K562 (cell line): ENCODE measurements around the gene OR7A5. TPM values are rescaled to one million over a fixed set of nuclear protein-coding genes. Genes with fewer than 3 reads are reported as not detected.

Source experiments
- ATAC-seq: fragments of 200-7000 bp; cut with Tn5 transposase; 3 replicates; pipeline ENCODE4 v1.9.1; 2020; ENCODE audit warnings: moderate library complexity
- BruUV-seq: library from RNA; stranded (reverse); fragments of 400-500 nt; replicated peaks from 2 replicates; lab custom pipeline; 2021; lab: Mats Ljungman, UMichigan
- CTCF ChIA-PET: fragments of 300-600 bp; formaldehyde crosslinking; extraction: SDS; loops from one replicate; lab custom pipeline; 2021; ENCODE audit warnings: low intra/inter-chr PET ratio; lab: Yijun Ruan, JAX
- POLR2A ChIA-PET: fragments of 300-600, 350-650 bp; sonication (Branson Sonifier 250); formaldehyde crosslinking; extraction: SDS; loops from one replicate; lab custom pipeline; 2021; ENCODE audit warnings: antibody characterized with exemption, inconsistent platforms; lab: Yijun Ruan, JAX
- DNase-seq, 4 experiments: peaks; one replicate each; pipeline versions ENCODE4 v3.0.0 to v3.0.0-alpha.2; 2011 to 2018; ENCODE audit warnings: low spot score in 3 of 4, mixed read lengths in 3 of 4; ENCODE audit errors: extremely low read depth in 1 of 4
- FAIRE-seq: peaks from 2 replicates; lab custom pipeline; 2011; peaks lifted over from hg19 to GRCh38; lab: Jason Lieb, UNC
- H2AFZ ChIP-seq: 2 replicates; pipeline ENCODE4 v1.6.0; 2011; ENCODE audit warnings: low read depth, low read length, control low read depth, inconsistent platforms
- H3K27ac ChIP-seq: fragments of 200-600 bp; 3 replicates; pipeline ENCODE4 v1.8.0; 2011; ENCODE audit warnings: low read depth, mild to moderate bottlenecking, control low read depth, inconsistent platforms, low read length, moderate library complexity, mixed read lengths; ENCODE audit errors: extremely low read depth
- H3K27me3 ChIP-seq, 2 experiments: fragments of 300-600 bp in 1 of 2; 2 replicates in 1 of 2; 3 replicates in 1 of 2; pipeline versions ENCODE4 v1.6.0 to v1.8.0; 2011; ENCODE audit warnings: inconsistent platforms in 2 of 2, low read length in 2 of 2, mild to moderate bottlenecking in 1 of 2, mixed read lengths in 1 of 2, moderate library complexity in 1 of 2; ENCODE audit not compliant: control insufficient read depth in 2 of 2, insufficient read depth in 2 of 2
- H3K36me3 ChIP-seq: fragments of 300-600 bp; 3 replicates; pipeline ENCODE4 v1.8.0; 2011; ENCODE audit warnings: mild to moderate bottlenecking, low read length, inconsistent platforms; ENCODE audit not compliant: control insufficient read depth, insufficient read depth
- H3K4me1 ChIP-seq, 2 experiments: fragments of 200-600 bp in 1 of 2; replicated peaks in 1 of 2; 2 replicates in 1 of 2; 3 replicates in 1 of 2; pipeline versions ENCODE4 v1.5.1 to v1.8.0; 2011; ENCODE audit warnings: inconsistent platforms in 2 of 2, low read length in 2 of 2, mild to moderate bottlenecking in 1 of 2, mixed read lengths in 1 of 2, moderate library complexity in 1 of 2; ENCODE audit not compliant: control insufficient read depth in 2 of 2, insufficient read depth in 2 of 2
- H3K4me2 ChIP-seq: 2 replicates; pipeline ENCODE4 v1.6.1; 2011; ENCODE audit warnings: low read length, control low read depth, inconsistent platforms, mixed read lengths; ENCODE audit not compliant: insufficient read depth
- H3K4me3 ChIP-seq: fragments of 200-600 bp; sonication (generic), shearing (Covaris generic); 2 replicates; pipeline ENCODE4 v1.5.1; 2016; ENCODE audit warnings: control low read depth, inconsistent platforms
- H3K79me2 ChIP-seq: fragments of 200-600 bp; 3 replicates; pipeline ENCODE4 v1.8.0; 2011; ENCODE audit warnings: low read length, inconsistent platforms; ENCODE audit not compliant: control insufficient read depth, insufficient read depth
- H3K9ac ChIP-seq, 2 experiments: 2 replicates each; pipeline versions ENCODE4 v1.6.0 to v1.6.1; 2011; ENCODE audit warnings: low read depth in 2 of 2, low read length in 2 of 2, control low read depth in 1 of 2, inconsistent platforms in 1 of 2, mild to moderate bottlenecking in 1 of 2, mixed read lengths in 1 of 2; ENCODE audit not compliant: insufficient read depth in 1 of 2
- H3K9me1 ChIP-seq: one replicate; pipeline ENCODE4 v1.6.0; 2011; ENCODE audit warnings: inconsistent platforms, mild to moderate bottlenecking, low read length, moderate library complexity; ENCODE audit not compliant: control insufficient read depth, insufficient read depth
- H3K9me3 ChIP-seq: replicated peaks from 2 replicates; pipeline ENCODE4 v1.5.1; 2011; ENCODE audit warnings: low read depth, low read length, inconsistent platforms; ENCODE audit not compliant: control insufficient read depth, insufficient read depth
- H4K20me1 ChIP-seq: replicated peaks from 2 replicates; pipeline ENCODE4 v1.6.1; 2011; ENCODE audit warnings: low read length, inconsistent platforms, mixed read lengths; ENCODE audit not compliant: control insufficient read depth, insufficient read depth
- FOSL1 ChIP-seq: fragments of 200-800 bp; sonication (Bioruptor generic); conservative IDR thresholded peaks from 2 replicates; pipeline ENCODE4 v1.6.1; 2016; ENCODE audit warnings: missing genetic modification characterization, missing compliant biosample characterization
- HNRNPK ChIP-seq: fragments of 200-400 bp; formaldehyde crosslinking; IDR thresholded peaks from one replicate; pipeline ENCODE4 v1.6.1; 2018; ENCODE audit warnings: mild to moderate bottlenecking, low read depth, low read length; ENCODE audit not compliant: poor library complexity, severe bottlenecking
- JUND ChIP-seq, 2 experiments: IDR thresholded peaks; 2 replicates in 1 of 2; 3 replicates in 1 of 2; pipeline ENCODE4 v1.6.1; 2011; ENCODE audit warnings: borderline replicate concordance in 2 of 2, low read depth in 2 of 2, low read length in 2 of 2, improper control_type of control experiment in 1 of 2, missing biosample characterization in 1 of 2, missing genetic modification characterization in 1 of 2, missing genetic modification reagents in 1 of 2
- WGBS: fragments of 100-300 bp; shearing (Covaris generic); methylation state at CpG from one replicate; pipeline ENCODE4 v1.1.6; 2016; ENCODE audit warnings: low coverage, mixed read lengths; ENCODE audit not compliant: insufficient coverage; ENCODE audit errors: missing lambda C conversion rate; 5-methylcytosine and 5-hydroxymethylcytosine counted together
- in situ Hi-C: fragments of 300-500 bp; cut with MboI; formaldehyde crosslinking; loops from 4 replicates; pipeline ENCODE4 v1.15.0; 2018; ENCODE audit warnings: inconsistent platforms, mixed read lengths
- intact Hi-C: fragments of 100-400 bp; cut with micrococcal nuclease; formaldehyde crosslinking; loops from 2 replicates; pipeline ENCODE4 v1.14.2; 2022
- polyA plus RNA-seq, 8 experiments: library from polyadenylated mRNA; depleted of rRNA in 4 of 8; stranded (reverse) in 5 of 8; unstranded in 3 of 8; fragments of >200 nt; fragmentation: Nextera tagmentation in 2 of 8; fragmentation: Illumina TruSeq in 1 of 8; extraction: Ambion mirVana in 2 of 8; extraction: Trizol in 1 of 8; gene quantifications; 2 replicates each; pipeline versions ENCODE4 v1.2.1 to v1.2.3, GENCODE V29; 2011 to 2014; ENCODE audit warnings: inconsistent platforms in 1 of 8, missing spikeins in 1 of 8
- total RNA-seq, 7 experiments: library from RNA; depleted of rRNA in 6 of 7; stranded (reverse); fragments of >200 nt in 6 of 7; fragmentation: Illumina TruSeq in 2 of 7; extraction: Trizol in 2 of 7; gene quantifications; 2 replicates each; pipeline versions ENCODE4 v1.2.1 to v1.2.3, GENCODE V29; 2011 to 2021; ENCODE audit warnings: low replicate concordance in 1 of 7
- TF ChIP-seq, protein P1 (sequence below), 2 experiments: fragments of 450-650 bp in 1 of 2; sonication (generic) in 1 of 2; formaldehyde crosslinking in 1 of 2; IDR thresholded peaks in 1 of 2; conservative IDR thresholded peaks in 1 of 2; 2 replicates each; pipeline versions ENCODE4 v1.6.1 to v1.8.1; 2016 to 2023; ENCODE audit warnings: mild to moderate bottlenecking in 2 of 2, moderate library complexity in 2 of 2, inconsistent platforms in 1 of 2, missing genetic modification reagents in 1 of 2
- TF ChIP-seq, protein P2 (sequence below): IDR thresholded peaks from 3 replicates; pipeline ENCODE4 v1.6.1; 2011; ENCODE audit warnings: borderline replicate concordance, mild to moderate bottlenecking, moderate library complexity; ENCODE audit not compliant: insufficient read length; ENCODE audit errors: extremely low read depth
- TF ChIP-seq, protein P3 (sequence below): fragments of 450-650 bp; IDR thresholded peaks from 2 replicates; pipeline ENCODE4 v1.6.1; 2016

OR7A5 gene
- total and polyA plus RNA-seq, 9 of the 15 experiments (the other 6 are each of a cell fraction or from before 2014, with no cell fraction given): not detected

DNA sequence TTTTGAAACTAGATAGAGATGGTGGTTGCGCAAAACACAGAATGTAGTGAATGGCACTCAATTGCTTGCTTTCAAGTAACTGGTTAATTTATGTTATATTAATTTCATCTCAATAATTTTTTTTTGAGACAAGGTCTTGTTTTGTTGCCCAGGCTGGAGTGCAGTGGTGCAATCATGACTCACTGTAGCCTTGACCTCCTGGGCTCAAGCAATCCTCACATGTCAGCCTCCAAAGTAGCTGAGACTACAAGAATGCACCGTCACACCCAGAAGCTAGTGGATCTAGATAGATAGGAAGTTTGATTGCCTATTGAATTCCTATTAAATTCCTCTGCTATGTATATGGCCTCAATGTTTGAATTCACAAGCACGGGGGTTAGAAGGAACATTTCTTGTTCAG lies 30.2 kb downstream of the OR7A5 start:
- FAIRE-seq (no peak), ATAC-seq (no peak), DNase-seq (no peak)
- H4K20me1 ChIP-seq: no peaks in the 10 kb centered on the region
- peaks cover 3 to 6% of the 10 kb centered on the region in 2 experiments; a peak in 4 of 5 replicates for H3K27me3 ChIP-seq
- no peaks in the 10 kb centered on the region; a peak in 1 of 5 replicates for H3K4me1 ChIP-seq
- H3K9me1 ChIP-seq: no peaks in the 10 kb centered on the region
- BruUV-seq: no TSS peak
- in situ Hi-C loops: no loop called here
- H3K36me3 ChIP-seq: no peaks in the 10 kb centered on the region
- H3K9me3 ChIP-seq: no peaks in the 10 kb centered on the region
- H3K4me3 ChIP-seq: no peak overlapping the region
- CTCF ChIA-PET: no interaction called here
- POLR2A ChIA-PET: no interaction called here
- no peak overlapping the region for H2AFZ ChIP-seq
- WGBS: 14% methylated on average over 3 of the region's 3 CpGs
- intact Hi-C loops: no loop called here
- no peak overlapping the region for H3K4me2 ChIP-seq
- no peaks in the 10 kb centered on the region for H3K79me2 ChIP-seq
- TF ChIP-seq, protein P1, sequence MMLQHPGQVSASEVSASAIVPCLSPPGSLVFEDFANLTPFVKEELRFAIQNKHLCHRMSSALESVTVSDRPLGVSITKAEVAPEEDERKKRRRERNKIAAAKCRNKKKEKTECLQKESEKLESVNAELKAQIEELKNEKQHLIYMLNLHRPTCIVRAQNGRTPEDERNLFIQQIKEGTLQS (IDR thresholded peaks at IDR 0.05): peak; percentile 57
- TF ChIP-seq, protein P1 (CRISPR knock-in tag; conservative IDR thresholded peaks at IDR 0.05): no peak
- TF ChIP-seq HNRNPK: no peak
- 0 out of 2 replicates have a peak, but pooled peaks have one; percentile 7 for TF ChIP-seq JUND (IDR thresholded peaks at IDR 0.05; ENCODE audit: borderline replicate concordance, low read depth, low read length)
- no peak for TF ChIP-seq JUND (tag; IDR thresholded peaks at IDR 0.05; ENCODE audit: borderline replicate concordance, low read depth, low read length)
- TF ChIP-seq, protein P2, sequence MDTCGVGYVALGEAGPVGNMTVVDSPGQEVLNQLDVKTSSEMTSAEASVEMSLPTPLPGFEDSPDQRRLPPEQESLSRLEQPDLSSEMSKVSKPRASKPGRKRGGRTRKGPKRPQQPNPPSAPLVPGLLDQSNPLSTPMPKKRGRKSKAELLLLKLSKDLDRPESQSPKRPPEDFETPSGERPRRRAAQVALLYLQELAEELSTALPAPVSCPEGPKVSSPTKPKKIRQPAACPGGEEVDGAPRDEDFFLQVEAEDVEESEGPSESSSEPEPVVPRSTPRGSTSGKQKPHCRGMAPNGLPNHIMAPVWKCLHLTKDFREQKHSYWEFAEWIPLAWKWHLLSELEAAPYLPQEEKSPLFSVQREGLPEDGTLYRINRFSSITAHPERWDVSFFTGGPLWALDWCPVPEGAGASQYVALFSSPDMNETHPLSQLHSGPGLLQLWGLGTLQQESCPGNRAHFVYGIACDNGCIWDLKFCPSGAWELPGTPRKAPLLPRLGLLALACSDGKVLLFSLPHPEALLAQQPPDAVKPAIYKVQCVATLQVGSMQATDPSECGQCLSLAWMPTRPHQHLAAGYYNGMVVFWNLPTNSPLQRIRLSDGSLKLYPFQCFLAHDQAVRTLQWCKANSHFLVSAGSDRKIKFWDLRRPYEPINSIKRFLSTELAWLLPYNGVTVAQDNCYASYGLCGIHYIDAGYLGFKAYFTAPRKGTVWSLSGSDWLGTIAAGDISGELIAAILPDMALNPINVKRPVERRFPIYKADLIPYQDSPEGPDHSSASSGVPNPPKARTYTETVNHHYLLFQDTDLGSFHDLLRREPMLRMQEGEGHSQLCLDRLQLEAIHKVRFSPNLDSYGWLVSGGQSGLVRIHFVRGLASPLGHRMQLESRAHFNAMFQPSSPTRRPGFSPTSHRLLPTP: no peak
- TF ChIP-seq, protein P3, sequence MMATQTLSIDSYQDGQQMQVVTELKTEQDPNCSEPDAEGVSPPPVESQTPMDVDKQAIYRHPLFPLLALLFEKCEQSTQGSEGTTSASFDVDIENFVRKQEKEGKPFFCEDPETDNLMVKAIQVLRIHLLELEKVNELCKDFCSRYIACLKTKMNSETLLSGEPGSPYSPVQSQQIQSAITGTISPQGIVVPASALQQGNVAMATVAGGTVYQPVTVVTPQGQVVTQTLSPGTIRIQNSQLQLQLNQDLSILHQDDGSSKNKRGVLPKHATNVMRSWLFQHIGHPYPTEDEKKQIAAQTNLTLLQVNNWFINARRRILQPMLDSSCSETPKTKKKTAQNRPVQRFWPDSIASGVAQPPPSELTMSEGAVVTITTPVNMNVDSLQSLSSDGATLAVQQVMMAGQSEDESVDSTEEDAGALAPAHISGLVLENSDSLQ: no peak
- peak; percentile 53 for TF ChIP-seq FOSL1
- no peak overlapping the region for H3K9ac ChIP-seq
- no peak overlapping the region for H3K27ac ChIP-seq
